Omental fat pad (tissue), 4 donors: Measurements from ENCODE around the gene C5AR1. TPM values are rescaled to one million over a fixed set of nuclear protein-coding genes. Genes with fewer than 3 reads are reported as not detected.

Source experiments
- ATAC-seq: fragments of 150-250 bp; one replicate; pipeline ENCODE4 v1.9.1; 2016; ENCODE audit warnings: mild to moderate bottlenecking, moderate library complexity; ENCODE audit not compliant: low FRiP score
- DNase-seq: peaks from one replicate; pipeline ENCODE4 v3.0.0-alpha.2; 2019; ENCODE audit warnings: low spot score
- total RNA-seq, 4 donors: library from RNA; depleted of rRNA; stranded (reverse); fragments of >200 nt; gene quantifications; one replicate each; pipeline ENCODE4 v1.1.0, GENCODE V29; 2016
- TF ChIP-seq, protein P1 (sequence below), 3 donors: fragments of 450-650 bp; IDR thresholded peaks; one replicate each; pipeline ENCODE4 v1.5.1; 2016 to 2017; ENCODE audit warnings: antibody characterized with exemption in 3 of 3, mild to moderate bottlenecking in 3 of 3, moderate library complexity in 2 of 3

The C5AR1 gene
- total RNA-seq, 4 donors from 2014 or later: 26.5 to 94.0 (median 60.7) TPM

DNA sequence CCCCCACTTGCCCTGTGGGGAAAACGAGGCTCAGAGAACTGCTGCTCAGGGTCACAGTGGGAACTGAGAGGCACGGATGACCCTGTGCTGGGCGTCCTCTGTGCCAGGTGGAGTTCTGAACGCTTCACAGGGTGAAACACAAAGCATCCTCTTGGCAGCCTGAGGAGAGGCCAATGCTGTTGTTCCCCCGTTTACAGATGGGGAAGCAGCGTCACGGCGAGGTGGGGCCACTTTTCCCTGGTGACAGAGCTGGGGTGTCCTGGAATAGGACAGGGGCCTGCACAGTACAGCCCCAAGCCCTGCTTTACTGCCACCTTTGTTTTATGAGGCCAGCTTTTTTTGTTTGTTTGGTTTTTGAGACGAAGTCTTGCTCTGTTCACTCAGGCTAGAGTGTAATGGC, 61.6 kb downstream of the C5AR1 start:
- DNase-seq (no peak), ATAC-seq (no peak)
- TF ChIP-seq, protein P1, sequence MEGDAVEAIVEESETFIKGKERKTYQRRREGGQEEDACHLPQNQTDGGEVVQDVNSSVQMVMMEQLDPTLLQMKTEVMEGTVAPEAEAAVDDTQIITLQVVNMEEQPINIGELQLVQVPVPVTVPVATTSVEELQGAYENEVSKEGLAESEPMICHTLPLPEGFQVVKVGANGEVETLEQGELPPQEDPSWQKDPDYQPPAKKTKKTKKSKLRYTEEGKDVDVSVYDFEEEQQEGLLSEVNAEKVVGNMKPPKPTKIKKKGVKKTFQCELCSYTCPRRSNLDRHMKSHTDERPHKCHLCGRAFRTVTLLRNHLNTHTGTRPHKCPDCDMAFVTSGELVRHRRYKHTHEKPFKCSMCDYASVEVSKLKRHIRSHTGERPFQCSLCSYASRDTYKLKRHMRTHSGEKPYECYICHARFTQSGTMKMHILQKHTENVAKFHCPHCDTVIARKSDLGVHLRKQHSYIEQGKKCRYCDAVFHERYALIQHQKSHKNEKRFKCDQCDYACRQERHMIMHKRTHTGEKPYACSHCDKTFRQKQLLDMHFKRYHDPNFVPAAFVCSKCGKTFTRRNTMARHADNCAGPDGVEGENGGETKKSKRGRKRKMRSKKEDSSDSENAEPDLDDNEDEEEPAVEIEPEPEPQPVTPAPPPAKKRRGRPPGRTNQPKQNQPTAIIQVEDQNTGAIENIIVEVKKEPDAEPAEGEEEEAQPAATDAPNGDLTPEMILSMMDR (IDR thresholded peaks at IDR 0.05): no peak

Other genes starting within 250 kb of the C5AR1 start
- gene ZC3H4, start 196.1 kb upstream of the C5AR1 start, total RNA-seq: 10 to 100 TPM; 13.1 to 20.9 (median 18.0) TPM
- 10 to 100 TPM; 36.5 to 50.7 (median 49.2) TPM for gene SAE1, start 179.0 kb upstream of the C5AR1 start, total RNA-seq
- 1 to 10 TPM; 1.0 to 9.1 (median 1.8) TPM for gene BBC3, start 78.7 kb upstream of the C5AR1 start, total RNA-seq
- gene CCDC9, start 53.3 kb upstream of the C5AR1 start, total RNA-seq: 10 to 100 TPM in 2 of 4 donors, 1 to 10 TPM in 2; 8.2 to 16.7 (median 12.5) TPM
- gene INAFM1, start 35.0 kb upstream of the C5AR1 start, total RNA-seq: 1 to 10 TPM; 3.3 to 8.2 (median 5.7) TPM
- gene C5AR2, start 22.3 kb downstream of the C5AR1 start, total RNA-seq: 10 to 100 TPM in 3 of 4 donors, 1 to 10 TPM in 1; 5.4 to 16.9 (median 12.9) TPM
- gene DHX34, start 39.5 kb downstream of the C5AR1 start, total RNA-seq: 10 to 100 TPM in 3 of 4 donors, 1 to 10 TPM in 1; 9.5 to 22.2 (median 14.7) TPM
- 10 to 100 TPM in 2 of 4 donors, 1 to 10 TPM in 2; 7.3 to 17.2 (median 11.6) TPM for gene MEIS3, start 109.7 kb downstream of the C5AR1 start, total RNA-seq
- 1 to 10 TPM in 1 of 4 donors, under 1 TPM in 2, not detected in 1; 0.19 to 1.4 (median 0.47) TPM for gene SLC8A2, start 162.0 kb downstream of the C5AR1 start, total RNA-seq
- 1 to 10 TPM; 4.4 to 7.6 (median 5.5) TPM for gene KPTN, start 174.4 kb downstream of the C5AR1 start, total RNA-seq
- 10 to 100 TPM; 77.5 to 83.6 (median 81.0) TPM for gene NAPA, start 205.2 kb downstream of the C5AR1 start, total RNA-seq